K562 (cell line): ENCODE measurements around the gene SUCO. TPM values are rescaled to one million over a fixed set of nuclear protein-coding genes. Genes with fewer than 3 reads are reported as not detected.

Source experiments
- ATAC-seq: fragments of 200-7000 bp; cut with Tn5 transposase; 3 replicates; pipeline ENCODE4 v1.9.1; 2020; ENCODE audit warnings: moderate library complexity
- BruUV-seq: library from RNA; stranded (reverse); fragments of 400-500 nt; replicated peaks from 2 replicates; lab custom pipeline; 2021; lab: Mats Ljungman, UMichigan
- CTCF ChIA-PET: fragments of 300-600 bp; formaldehyde crosslinking; extraction: SDS; loops from one replicate; lab custom pipeline; 2021; ENCODE audit warnings: low intra/inter-chr PET ratio; lab: Yijun Ruan, JAX
- POLR2A ChIA-PET: fragments of 300-600, 350-650 bp; sonication (Branson Sonifier 250); formaldehyde crosslinking; extraction: SDS; loops from one replicate; lab custom pipeline; 2021; ENCODE audit warnings: antibody characterized with exemption, inconsistent platforms; lab: Yijun Ruan, JAX
- DNase-seq, 4 experiments: peaks; one replicate each; pipeline versions ENCODE4 v3.0.0 to v3.0.0-alpha.2; 2011 to 2018; ENCODE audit warnings: low spot score in 3 of 4, mixed read lengths in 3 of 4; ENCODE audit errors: extremely low read depth in 1 of 4
- FAIRE-seq: peaks from 2 replicates; lab custom pipeline; 2011; peaks lifted over from hg19 to GRCh38; lab: Jason Lieb, UNC
- H2AFZ ChIP-seq: 2 replicates; pipeline ENCODE4 v1.6.0; 2011; ENCODE audit warnings: low read depth, low read length, control low read depth, inconsistent platforms
- H3K27ac ChIP-seq: fragments of 200-600 bp; 3 replicates; pipeline ENCODE4 v1.8.0; 2011; ENCODE audit warnings: low read depth, mild to moderate bottlenecking, control low read depth, inconsistent platforms, low read length, moderate library complexity, mixed read lengths; ENCODE audit errors: extremely low read depth
- H3K27me3 ChIP-seq, 2 experiments: fragments of 300-600 bp in 1 of 2; 2 replicates in 1 of 2; 3 replicates in 1 of 2; pipeline versions ENCODE4 v1.6.0 to v1.8.0; 2011; ENCODE audit warnings: inconsistent platforms in 2 of 2, low read length in 2 of 2, mild to moderate bottlenecking in 1 of 2, mixed read lengths in 1 of 2, moderate library complexity in 1 of 2; ENCODE audit not compliant: control insufficient read depth in 2 of 2, insufficient read depth in 2 of 2
- H3K36me3 ChIP-seq: fragments of 300-600 bp; 3 replicates; pipeline ENCODE4 v1.8.0; 2011; ENCODE audit warnings: mild to moderate bottlenecking, low read length, inconsistent platforms; ENCODE audit not compliant: control insufficient read depth, insufficient read depth
- H3K4me1 ChIP-seq, 2 experiments: fragments of 200-600 bp in 1 of 2; replicated peaks in 1 of 2; 2 replicates in 1 of 2; 3 replicates in 1 of 2; pipeline versions ENCODE4 v1.5.1 to v1.8.0; 2011; ENCODE audit warnings: inconsistent platforms in 2 of 2, low read length in 2 of 2, mild to moderate bottlenecking in 1 of 2, mixed read lengths in 1 of 2, moderate library complexity in 1 of 2; ENCODE audit not compliant: control insufficient read depth in 2 of 2, insufficient read depth in 2 of 2
- H3K4me2 ChIP-seq: 2 replicates; pipeline ENCODE4 v1.6.1; 2011; ENCODE audit warnings: low read length, control low read depth, inconsistent platforms, mixed read lengths; ENCODE audit not compliant: insufficient read depth
- H3K4me3 ChIP-seq: fragments of 200-600 bp; sonication (generic), shearing (Covaris generic); 2 replicates; pipeline ENCODE4 v1.5.1; 2016; ENCODE audit warnings: control low read depth, inconsistent platforms
- H3K79me2 ChIP-seq: fragments of 200-600 bp; 3 replicates; pipeline ENCODE4 v1.8.0; 2011; ENCODE audit warnings: low read length, inconsistent platforms; ENCODE audit not compliant: control insufficient read depth, insufficient read depth
- H3K9ac ChIP-seq, 2 experiments: 2 replicates each; pipeline versions ENCODE4 v1.6.0 to v1.6.1; 2011; ENCODE audit warnings: low read depth in 2 of 2, low read length in 2 of 2, control low read depth in 1 of 2, inconsistent platforms in 1 of 2, mild to moderate bottlenecking in 1 of 2, mixed read lengths in 1 of 2; ENCODE audit not compliant: insufficient read depth in 1 of 2
- H3K9me1 ChIP-seq: one replicate; pipeline ENCODE4 v1.6.0; 2011; ENCODE audit warnings: inconsistent platforms, mild to moderate bottlenecking, low read length, moderate library complexity; ENCODE audit not compliant: control insufficient read depth, insufficient read depth
- H3K9me3 ChIP-seq: replicated peaks from 2 replicates; pipeline ENCODE4 v1.5.1; 2011; ENCODE audit warnings: low read depth, low read length, inconsistent platforms; ENCODE audit not compliant: control insufficient read depth, insufficient read depth
- H4K20me1 ChIP-seq: replicated peaks from 2 replicates; pipeline ENCODE4 v1.6.1; 2011; ENCODE audit warnings: low read length, inconsistent platforms, mixed read lengths; ENCODE audit not compliant: control insufficient read depth, insufficient read depth
- RREB1 ChIP-seq: fragments of 250-450 bp; sonication (Bioruptor Pico); IDR thresholded peaks from 2 replicates; pipeline ENCODE4 v1.4.0; 2020
- WGBS: fragments of 100-300 bp; shearing (Covaris generic); methylation state at CpG from one replicate; pipeline ENCODE4 v1.1.6; 2016; ENCODE audit warnings: low coverage, mixed read lengths; ENCODE audit not compliant: insufficient coverage; ENCODE audit errors: missing lambda C conversion rate; 5-methylcytosine and 5-hydroxymethylcytosine counted together
- in situ Hi-C: fragments of 300-500 bp; cut with MboI; formaldehyde crosslinking; loops from 4 replicates; pipeline ENCODE4 v1.15.0; 2018; ENCODE audit warnings: inconsistent platforms, mixed read lengths
- intact Hi-C: fragments of 100-400 bp; cut with micrococcal nuclease; formaldehyde crosslinking; loops from 2 replicates; pipeline ENCODE4 v1.14.2; 2022
- polyA plus RNA-seq, 8 experiments: library from polyadenylated mRNA; depleted of rRNA in 4 of 8; stranded (reverse) in 5 of 8; unstranded in 3 of 8; fragments of >200 nt; fragmentation: Nextera tagmentation in 2 of 8; fragmentation: Illumina TruSeq in 1 of 8; extraction: Ambion mirVana in 2 of 8; extraction: Trizol in 1 of 8; gene quantifications; 2 replicates each; pipeline versions ENCODE4 v1.2.1 to v1.2.3, GENCODE V29; 2011 to 2014; ENCODE audit warnings: inconsistent platforms in 1 of 8, missing spikeins in 1 of 8
- total RNA-seq, 7 experiments: library from RNA; depleted of rRNA in 6 of 7; stranded (reverse); fragments of >200 nt in 6 of 7; fragmentation: Illumina TruSeq in 2 of 7; extraction: Trizol in 2 of 7; gene quantifications; 2 replicates each; pipeline versions ENCODE4 v1.2.1 to v1.2.3, GENCODE V29; 2011 to 2021; ENCODE audit warnings: low replicate concordance in 1 of 7

The SUCO gene
- total and polyA plus RNA-seq, 9 of the 15 experiments (the other 6 are each of a cell fraction or from before 2014, with no cell fraction given), result 2.5 to 20.6 (median 14.3) TPM

GRCh38 chr1:172630056-172630818 lies 97.3 kb downstream of the SUCO start:
- ATAC-seq, result no peak
- Histone ChIP-seq H3K36me3 (no peaks in the 10 kb centered on the region), H3K4me1 (no peaks in the 10 kb centered on the region; a peak in 1 of 5 replicates), H3K27me3 (no peaks in the 10 kb centered on the region), H2AFZ (peak overlapping the region; percentile 17; the same call in 1 of the 2 replicates), H3K4me2 (no peak overlapping the region), H3K4me3 (no peak overlapping the region), H3K27ac (no peak overlapping the region), H3K9me3 (no peaks in the 10 kb centered on the region), H3K9ac (no peak overlapping the region), H3K9me1 (no peaks in the 10 kb centered on the region), H3K79me2 (no peaks in the 10 kb centered on the region), H4K20me1 (no peaks in the 10 kb centered on the region)
- intact Hi-C loops (no loop called here), in situ Hi-C loops (loop anchor here (10.0 kb wide), 1 partner anchor 415 kb away; no protein-coding TSS in a partner anchor)
- no TSS peak for BruUV-seq
- WGBS, result 42% methylated on average over 11 of the region's 11 CpGs
- ChIA-PET CTCF (no interaction called here), POLR2A (interaction anchor here (0.6 to 2.1 kb wide), 2 partner anchors 9 to 10 kb away, joined by 3 to 7 read pairs; no protein-coding TSS in a partner anchor)
- TF ChIP-seq RREB1 (CRISPR knock-in tag), result no peak
- no peak for FAIRE-seq
- DNase-seq, result no peak
